Hematopoietic multipotent progenitor cell (in vitro differentiated cells): Measurements from ENCODE around the gene FAF1. TPM values are rescaled to one million over a fixed set of nuclear protein-coding genes. Genes with fewer than 3 reads are reported as not detected.

Experiments used
- DNase-seq, 3 donors: peaks; one replicate each; pipeline ENCODE4 v3.0.0-alpha.2; 2011 to 2015; ENCODE audit warnings: low read depth in 2 of 3, low spot score in 2 of 3
- total RNA-seq: library from RNA; depleted of rRNA; stranded (reverse); fragments of >200 nt; gene quantifications from one replicate; pipeline ENCODE4 v1.2.3, GENCODE V29; 2012

The FAF1 gene
- total RNA-seq, 1 donor, result 14.0 TPM

DNA sequence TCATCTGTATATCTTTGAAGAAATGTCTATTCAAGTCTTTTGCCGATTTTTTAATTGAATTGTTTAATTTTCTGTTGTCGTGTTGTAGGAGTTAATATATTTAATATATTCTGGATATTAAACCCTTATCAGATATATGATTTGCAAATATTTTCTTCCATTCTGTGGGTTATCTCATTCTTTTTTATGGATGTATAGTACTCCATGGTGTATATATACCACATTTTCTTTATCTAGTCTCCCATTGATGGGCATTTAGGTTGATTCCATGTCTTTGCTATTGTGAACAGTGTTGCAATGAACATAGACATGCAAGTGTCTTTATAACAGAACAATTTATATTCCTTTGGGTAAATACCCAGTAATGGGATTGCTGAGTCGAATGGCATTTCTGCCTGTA is 436.5 kb downstream of the FAF1 start:
- no peak for DNase-seq

DNA sequence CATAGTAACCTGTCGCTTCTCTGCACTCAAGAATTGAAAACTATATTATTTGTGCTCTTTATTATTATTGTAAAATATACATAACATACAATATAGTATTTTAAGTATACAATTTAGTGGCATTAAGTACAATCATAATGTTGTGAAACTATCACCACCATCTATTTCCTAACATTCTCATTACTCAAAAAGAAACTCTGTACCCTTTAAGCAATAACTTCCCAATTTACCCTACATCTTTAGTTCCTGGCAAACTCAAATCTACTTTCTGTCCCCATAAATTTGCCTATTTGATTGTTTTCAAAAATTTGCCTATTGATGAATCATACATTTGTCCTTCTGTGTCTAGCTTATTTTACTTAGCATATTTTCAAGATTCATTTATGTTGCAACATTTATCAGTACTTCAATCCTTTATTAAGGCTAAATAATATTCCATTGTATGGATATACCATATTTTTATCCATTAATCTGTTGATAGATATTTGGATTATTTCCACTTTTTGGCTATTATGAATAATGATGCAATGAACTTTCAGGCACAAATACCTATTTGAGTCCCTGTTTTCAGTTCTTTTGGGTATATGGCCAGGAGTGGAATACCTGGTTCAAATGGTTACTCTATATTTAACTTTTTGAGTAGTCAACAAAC is 437.2 kb downstream of the FAF1 start:
- DNase-seq, result no peak

DNA sequence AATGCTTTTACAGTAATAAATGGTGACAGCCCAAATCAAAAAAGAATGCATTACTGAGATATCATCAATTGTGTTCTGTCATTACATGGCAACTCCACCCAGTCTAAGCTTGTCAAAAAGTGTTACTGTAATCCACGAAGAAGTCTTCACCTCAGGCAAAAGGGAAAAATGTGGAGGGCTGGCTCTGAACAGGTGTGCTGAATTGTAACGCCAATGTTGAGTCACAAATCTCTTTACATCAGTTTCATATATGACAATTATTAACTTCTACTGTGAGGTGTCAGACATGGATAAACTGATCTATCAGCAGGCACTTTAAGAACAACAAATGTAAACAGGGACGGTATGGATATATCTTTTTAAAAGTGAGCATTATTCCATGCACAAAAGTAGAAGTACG is 438.4 kb downstream of the FAF1 start:
- no peak for DNase-seq

- no peak for DNase-seq
Measured at GRCh38 chr1:50517488-50517887, 442.6 kb downstream of the FAF1 start.

GRCh38 chr1:50516056-50516455 is 444.0 kb downstream of the FAF1 start:
- DNase-seq, result no peak

DNA sequence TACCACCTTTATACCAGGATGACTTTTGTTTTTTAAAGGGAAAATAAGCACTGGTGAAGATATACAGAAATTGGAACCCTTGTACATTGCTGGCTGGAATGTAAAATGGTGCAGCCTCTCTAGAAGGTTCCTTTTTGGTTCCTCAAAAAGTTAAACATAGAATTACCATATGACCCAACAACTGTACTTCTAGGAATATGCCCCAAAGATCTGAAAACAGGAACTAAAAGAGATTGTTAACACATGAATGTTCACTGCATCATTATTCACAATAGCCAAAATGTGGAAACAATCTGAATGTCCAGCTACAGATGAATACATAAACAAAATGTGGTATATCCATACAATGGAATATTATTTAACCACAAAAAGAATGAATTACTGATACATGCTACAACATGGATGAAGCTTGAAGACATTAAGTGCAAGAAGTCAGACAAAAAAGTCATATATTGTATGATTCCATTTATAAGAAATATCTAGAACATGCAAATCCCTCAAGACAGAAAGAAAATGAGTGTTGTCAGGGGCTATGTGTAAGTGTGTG is 452.0 kb downstream of the FAF1 start:
- no peak for DNase-seq

GRCh38 chr1:50505427-50505826 is 454.6 kb downstream of the FAF1 start:
- no peak for DNase-seq

DNA sequence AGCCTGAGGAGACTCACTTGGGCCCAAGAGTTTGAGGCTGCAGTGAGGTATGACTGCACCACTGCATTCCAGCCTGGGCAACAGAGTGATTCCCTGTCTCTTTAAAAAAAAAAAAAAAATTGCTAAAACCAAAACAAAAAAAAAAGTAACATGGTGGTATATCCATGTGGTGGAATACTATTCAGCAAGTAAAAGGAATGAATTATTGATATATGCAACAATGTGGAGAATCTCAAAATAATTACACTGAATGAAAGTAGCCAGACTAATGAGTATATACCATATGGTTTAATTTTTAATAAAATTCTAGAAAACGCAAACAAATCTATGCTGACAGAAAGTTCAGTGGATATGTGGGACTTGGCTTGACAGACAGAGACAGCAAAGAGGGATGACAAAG is 456.6 kb downstream of the FAF1 start:
- no peak for DNase-seq

- DNase-seq, result no peak
Measured at GRCh38 chr1:50502147-50502546, 457.9 kb downstream of the FAF1 start.

DNA sequence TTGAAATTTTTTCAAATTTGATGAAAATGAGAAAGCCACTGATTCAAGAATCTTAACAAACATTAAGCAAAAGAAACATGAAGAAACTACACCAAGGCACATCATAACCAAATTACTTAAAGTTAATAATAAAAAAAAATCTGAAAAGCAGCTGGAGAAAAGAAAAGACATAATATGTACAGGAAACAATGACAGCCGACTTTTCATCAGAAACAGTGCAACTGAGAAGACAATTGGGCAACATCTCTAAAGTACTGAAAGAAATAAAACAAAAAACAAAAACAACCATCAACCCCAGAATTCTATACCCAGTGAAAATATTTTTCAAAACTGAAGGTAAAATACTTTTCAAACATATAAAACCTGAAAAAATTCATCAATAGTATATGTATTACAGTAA is 463.1 kb downstream of the FAF1 start:
- DNase-seq, result peak in 1 of 3 donors; percentile 27

DNA sequence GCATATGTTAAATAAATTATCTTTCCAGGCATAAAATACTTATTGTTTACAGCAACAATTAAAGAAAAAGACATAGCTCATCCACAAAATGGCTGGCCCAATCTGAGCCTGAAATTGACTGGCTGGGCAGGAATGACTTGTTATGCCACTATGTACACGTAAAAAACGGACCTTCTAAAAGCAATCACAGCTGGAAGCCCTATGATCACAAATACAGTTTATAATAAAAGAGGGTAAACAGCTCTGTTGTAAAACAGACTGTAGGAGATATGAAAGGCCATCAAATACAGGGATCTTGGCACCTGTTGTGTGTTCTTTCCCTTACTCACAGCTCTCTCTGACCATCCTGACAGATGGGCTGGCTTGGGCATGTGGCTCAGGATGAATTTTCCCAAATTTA is 466.4 kb downstream of the FAF1 start:
- DNase-seq, result no peak

GRCh38 chr1:50492142-50492541 is 467.9 kb downstream of the FAF1 start:
- no peak for DNase-seq

DNA sequence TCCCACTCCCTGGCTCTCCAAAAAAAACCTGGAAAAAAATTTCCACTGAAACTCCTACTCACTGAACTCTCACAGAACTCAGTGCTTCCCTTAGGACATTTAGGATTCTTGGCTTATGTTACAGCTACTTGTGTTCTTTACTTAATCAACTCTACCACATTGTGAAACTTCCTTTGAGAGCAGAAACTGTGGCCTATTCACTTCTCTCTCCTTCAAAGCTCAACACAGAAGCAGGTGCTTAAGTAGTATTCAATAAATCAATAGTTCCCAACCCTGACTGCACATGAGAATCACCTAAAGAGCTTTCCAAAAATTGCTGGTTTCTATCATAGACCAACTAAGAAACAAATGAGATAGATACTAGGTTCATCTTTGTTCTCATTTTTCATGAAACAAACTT is 468.9 kb downstream of the FAF1 start:
- no peak for DNase-seq

DNA sequence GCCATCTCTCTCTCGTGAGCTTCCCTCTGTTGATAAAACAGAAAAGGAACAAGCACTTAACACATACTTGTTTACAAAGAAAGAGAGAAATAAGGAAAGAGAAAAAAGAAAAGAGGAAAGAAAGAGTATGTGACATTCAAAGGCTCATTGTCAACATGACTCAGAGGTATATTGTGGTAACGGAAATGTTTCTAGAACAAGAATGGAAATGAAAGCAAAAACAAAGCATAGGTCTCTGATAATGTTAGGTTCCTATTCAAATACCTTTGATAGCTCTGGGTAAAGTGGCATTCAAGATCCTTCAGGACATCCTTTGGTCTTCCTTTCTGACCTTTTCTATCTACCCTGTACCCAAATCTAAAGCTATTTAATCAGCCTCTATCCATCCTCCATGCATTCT is 469.4 kb downstream of the FAF1 start:
- no peak for DNase-seq

DNA sequence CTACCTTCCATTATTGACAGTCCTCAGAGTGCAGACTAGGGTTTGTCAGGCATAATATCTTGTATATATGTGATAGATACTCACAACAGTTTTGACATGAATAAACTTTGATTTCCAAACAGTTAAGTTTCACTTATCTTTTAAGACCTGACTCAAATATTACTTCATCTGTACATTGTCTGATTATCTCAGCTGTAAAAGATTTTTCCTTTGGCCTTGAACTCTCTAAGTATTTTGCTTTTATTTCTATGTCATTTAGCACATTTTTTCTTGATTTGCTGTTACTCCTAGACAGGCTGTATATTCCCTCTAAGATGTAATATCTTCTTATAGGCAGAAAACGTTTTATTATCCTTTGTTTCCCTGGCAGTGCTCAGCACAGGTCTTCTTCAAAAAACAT is 471.2 kb downstream of the FAF1 start:
- DNase-seq, result no peak

- DNase-seq, result no peak
Measured at GRCh38 chr1:50488356-50488755, 471.7 kb downstream of the FAF1 start.

DNA sequence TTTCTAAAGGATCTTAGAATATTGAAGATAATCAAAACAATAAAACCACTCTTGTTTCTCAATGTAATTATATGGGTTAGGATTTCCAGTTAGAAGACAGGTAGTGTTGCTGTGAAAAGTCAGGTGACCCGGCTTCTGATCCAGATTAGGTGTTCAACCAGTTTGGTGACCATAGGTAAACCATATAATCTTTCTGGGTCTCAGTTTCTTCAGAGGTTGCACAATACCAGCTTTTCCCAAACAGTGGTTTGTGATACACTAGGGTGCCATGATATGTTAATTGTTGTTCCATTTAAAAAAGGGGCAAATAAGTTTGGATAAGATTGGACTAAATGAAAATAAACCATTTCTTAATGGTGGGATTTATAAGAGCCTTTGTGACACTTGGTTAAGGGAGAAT is 472.3 kb downstream of the FAF1 start:
- DNase-seq, result no peak

GRCh38 chr1:50481142-50481736 is 478.8 kb downstream of the FAF1 start:
- DNase-seq, result no peak

DNA sequence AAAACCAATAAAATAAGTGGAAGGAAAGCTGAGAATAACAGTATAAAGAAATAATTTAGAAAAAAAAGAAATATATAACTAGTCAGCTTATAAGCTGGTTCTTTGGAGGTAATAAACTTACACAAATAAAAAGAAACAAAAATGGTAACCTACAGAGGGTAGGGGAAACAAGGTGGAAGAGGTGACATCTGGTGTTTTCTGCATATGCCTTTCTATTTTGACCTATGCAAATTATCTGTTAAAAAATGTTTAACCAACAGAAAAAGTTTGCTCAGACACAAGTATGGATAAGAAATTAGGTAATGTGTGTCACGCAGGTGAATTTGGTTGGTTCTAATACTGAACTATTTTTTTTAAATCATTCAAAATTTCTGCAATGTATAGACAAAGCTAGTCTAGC is 483.3 kb downstream of the FAF1 start:
- DNase-seq, result no peak

DNA sequence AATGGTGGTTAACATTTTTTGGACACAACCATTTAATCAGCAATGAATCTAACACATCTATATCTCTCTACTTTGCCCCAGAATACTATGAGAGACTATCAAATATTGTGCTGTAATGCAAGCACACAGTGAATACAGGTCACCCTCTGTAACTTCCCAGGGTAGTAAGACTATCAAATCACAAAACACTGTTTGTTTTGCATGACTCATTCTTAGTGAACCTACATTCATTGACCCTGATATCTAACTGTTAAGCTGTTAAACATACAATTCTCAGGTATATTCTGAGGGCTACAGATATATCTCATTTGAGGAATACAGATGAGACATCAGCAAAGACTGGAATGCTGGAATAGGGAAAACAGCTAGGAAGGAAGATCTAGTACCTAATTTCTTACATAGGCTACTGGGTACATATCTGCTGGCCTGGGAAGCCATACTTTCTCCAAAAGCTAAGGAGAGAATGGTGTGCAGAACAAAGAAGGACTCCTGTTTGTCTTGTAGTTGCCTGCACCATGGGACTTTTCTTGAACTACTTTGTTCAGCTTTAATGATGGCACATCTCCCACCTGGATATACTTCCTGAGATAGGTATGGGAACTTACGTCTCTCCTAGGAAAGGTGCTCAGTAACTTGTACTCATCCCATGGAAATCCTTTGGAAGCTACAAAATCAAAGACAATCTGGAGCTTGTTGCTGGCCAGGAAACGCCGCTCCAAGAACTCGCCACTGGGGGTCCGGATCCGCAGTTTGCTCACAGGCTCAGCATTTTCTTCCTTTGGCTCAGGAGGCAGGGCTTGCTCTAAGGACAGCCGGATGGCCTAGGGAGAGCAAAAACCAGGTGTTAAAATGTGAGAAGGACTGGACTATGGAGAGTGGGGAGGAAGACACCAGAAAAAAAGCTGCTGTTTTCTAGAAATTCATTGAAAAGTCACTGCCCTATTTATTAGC is 484.9 kb downstream of the FAF1 start:
- no peak for DNase-seq

DNA sequence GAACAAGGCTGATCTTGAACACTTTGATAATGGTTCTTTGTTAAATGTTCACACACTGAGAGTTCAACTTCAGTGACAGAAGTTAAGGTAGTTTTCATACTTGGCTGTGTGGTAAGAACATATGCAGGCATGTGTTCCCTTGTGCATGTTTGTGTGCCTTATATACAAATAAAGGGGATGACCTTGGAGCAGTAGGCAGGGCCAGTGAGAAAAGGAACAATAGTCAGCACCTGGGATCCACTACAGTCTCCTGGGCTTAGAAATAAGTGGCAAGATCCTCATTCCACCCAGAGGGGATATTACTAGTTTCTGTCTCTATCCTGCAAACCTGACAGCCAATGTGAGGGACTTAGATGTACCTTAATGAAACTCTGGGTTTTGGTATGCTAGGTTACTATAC is 486.6 kb downstream of the FAF1 start:
- DNase-seq, result no peak

- DNase-seq, result no peak
Measured at GRCh38 chr1:50471967-50472366, 488.1 kb downstream of the FAF1 start.
